ENCODE results near the gene PRKCZ.

DNA sequence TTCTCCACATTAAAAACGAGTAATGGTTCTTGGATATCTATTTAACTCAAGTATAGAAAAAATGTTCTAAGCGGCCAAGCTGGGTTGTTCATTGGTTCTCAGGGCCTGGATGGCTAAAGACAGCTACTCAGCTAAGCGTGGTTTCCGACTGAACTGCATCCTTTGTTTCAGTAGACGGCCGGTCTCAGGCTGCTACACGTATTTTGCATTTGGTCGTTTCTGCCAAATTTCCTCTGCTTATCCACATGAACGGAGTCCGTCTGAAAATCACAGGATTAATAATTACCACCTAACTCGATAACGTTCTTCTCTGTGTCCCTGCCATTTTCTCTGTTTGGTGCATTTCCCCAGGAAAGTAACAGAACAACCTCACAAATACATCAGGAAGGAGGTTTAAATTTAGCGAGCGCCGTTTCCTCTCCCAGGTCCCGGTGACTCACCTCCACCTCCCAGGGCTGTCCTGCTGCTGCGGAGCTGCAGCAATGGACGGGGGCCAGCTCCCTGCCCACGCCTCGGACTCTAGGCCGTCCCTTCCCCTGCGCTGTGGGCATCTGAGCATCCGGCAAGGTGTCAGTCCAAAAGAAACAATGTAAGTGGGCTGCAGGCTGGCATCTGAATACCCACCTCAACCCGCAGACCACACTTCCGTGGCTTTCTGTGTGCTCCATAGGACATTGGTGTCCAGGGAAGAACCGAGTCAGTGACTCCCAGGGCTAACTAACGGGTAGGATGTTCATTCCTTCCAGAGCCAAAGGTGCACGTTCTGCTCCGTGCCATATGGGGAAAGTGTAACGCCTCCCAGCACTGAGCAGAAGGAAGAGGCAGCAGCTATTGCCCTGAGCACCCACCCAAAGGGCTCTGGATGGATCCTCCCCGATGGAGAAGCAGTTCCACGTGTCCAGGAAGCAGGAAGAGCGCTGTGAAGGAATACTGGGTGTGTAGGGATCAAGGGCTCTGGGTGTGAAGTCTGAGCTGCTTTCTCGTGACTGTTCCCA lies 35.2 kb upstream of the PRKCZ start:
- TF ChIP-seq, protein P1, sequence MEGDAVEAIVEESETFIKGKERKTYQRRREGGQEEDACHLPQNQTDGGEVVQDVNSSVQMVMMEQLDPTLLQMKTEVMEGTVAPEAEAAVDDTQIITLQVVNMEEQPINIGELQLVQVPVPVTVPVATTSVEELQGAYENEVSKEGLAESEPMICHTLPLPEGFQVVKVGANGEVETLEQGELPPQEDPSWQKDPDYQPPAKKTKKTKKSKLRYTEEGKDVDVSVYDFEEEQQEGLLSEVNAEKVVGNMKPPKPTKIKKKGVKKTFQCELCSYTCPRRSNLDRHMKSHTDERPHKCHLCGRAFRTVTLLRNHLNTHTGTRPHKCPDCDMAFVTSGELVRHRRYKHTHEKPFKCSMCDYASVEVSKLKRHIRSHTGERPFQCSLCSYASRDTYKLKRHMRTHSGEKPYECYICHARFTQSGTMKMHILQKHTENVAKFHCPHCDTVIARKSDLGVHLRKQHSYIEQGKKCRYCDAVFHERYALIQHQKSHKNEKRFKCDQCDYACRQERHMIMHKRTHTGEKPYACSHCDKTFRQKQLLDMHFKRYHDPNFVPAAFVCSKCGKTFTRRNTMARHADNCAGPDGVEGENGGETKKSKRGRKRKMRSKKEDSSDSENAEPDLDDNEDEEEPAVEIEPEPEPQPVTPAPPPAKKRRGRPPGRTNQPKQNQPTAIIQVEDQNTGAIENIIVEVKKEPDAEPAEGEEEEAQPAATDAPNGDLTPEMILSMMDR (IDR thresholded peaks at IDR 0.05) = no peak
- no peak for TF ChIP-seq EP300 (IDR thresholded peaks at IDR 0.05)
- no peak for TF ChIP-seq POLR2AphosphoS5 (IDR thresholded peaks at IDR 0.05)

Data from esophagus muscularis mucosa (tissue), 4 donors.